RKO (cell line): ENCODE data around the gene UBP1.
"Not testable (repeated sequence)": the region's sequence is repeated elsewhere in the genome, so short reads cannot be mapped to it uniquely, and the experiment has no call there.

Experiments used
- DNase-seq: peaks from one replicate; pipeline ENCODE4 v3.0.0-alpha.2; 2016; ENCODE audit warnings: low spot score

Gene UBP1

GRCh38 chr3:33440328-33441224, at the start of gene UBP1:
Gene UBP1, minus strand, starts transcription at chr3:33440405. Its CDS starts 557 bp downstream, at chr3:33439848.
- DNase-seq: peak; percentile 100

GRCh38 chr3:33488683-33489082, 48.5 kb upstream of the UBP1 start:
- no peak for DNase-seq

- no peak for DNase-seq
Observed at GRCh38 chr3:33488246-33488645, 48.0 kb upstream of the UBP1 start.

GRCh38 chr3:33482111-33482521, 41.9 kb upstream of the UBP1 start:
- DNase-seq: no peak

GRCh38 chr3:33474896-33475295, 34.7 kb upstream of the UBP1 start:
- DNase-seq: no peak

- no peak for DNase-seq
Observed at GRCh38 chr3:33473813-33474212, 33.6 kb upstream of the UBP1 start.

- DNase-seq: no peak
Observed at GRCh38 chr3:33467786-33468185, 27.6 kb upstream of the UBP1 start.

- DNase-seq: no peak
Observed at GRCh38 chr3:33461097-33461496, 20.9 kb upstream of the UBP1 start.

- DNase-seq: not testable (repeated sequence)
Observed at GRCh38 chr3:33459577-33459976, 19.4 kb upstream of the UBP1 start.

- DNase-seq: no peak
Observed at GRCh38 chr3:33458446-33458845, 18.2 kb upstream of the UBP1 start.

GRCh38 chr3:33456756-33457155, 16.6 kb upstream of the UBP1 start:
- no peak for DNase-seq

GRCh38 chr3:33453331-33453761, 13.1 kb upstream of the UBP1 start:
- DNase-seq: no peak

GRCh38 chr3:33451994-33452393, 11.8 kb upstream of the UBP1 start:
- DNase-seq: not testable (repeated sequence)

- no peak for DNase-seq
Observed at GRCh38 chr3:33447958-33448357, 7.8 kb upstream of the UBP1 start.

GRCh38 chr3:33447256-33447625, 7.0 kb upstream of the UBP1 start:
- DNase-seq: not testable (repeated sequence)

- DNase-seq: no peak
Observed at GRCh38 chr3:33442190-33442589, 2.0 kb upstream of the UBP1 start.

GRCh38 chr3:33441225-33441976, 1.2 kb upstream of the UBP1 start:
- no peak for DNase-seq

- DNase-seq: peak; percentile 63
Observed at GRCh38 chr3:33439546-33440327, 468 bp downstream of the UBP1 start.

- DNase-seq: peak; percentile 43
Observed at GRCh38 chr3:33438881-33439545, 1.2 kb downstream of the UBP1 start.

GRCh38 chr3:33438284-33438668, 1.9 kb downstream of the UBP1 start:
- DNase-seq: peak; percentile 73

- DNase-seq: peak; percentile 83
Observed at GRCh38 chr3:33437556-33438283, 2.5 kb downstream of the UBP1 start.
